ENCODE results near the gene TBX19.

- TF ChIP-seq CTCF (IDR thresholded peaks at IDR 0.05; ENCODE audit: insufficient read depth, low read depth, low read length) (no peak), EZH2 (IDR thresholded peaks at IDR 0.05; ENCODE audit: insufficient read depth, low read length) (no peak)
Observed at GRCh38 chr1:168257397-168257796, 23.3 kb upstream of the TBX19 start.
